ENCODE data around the gene USP9X. TPM values are rescaled to one million over a fixed set of nuclear protein-coding genes. Genes with fewer than 3 reads are reported as not detected.

The USP9X gene
- total and polyA plus RNA-seq, 9 of the 15 experiments (the other 6 are each of a cell fraction or from before 2014, with no cell fraction given): 10.9 to 47.8 (median 29.5) TPM

- no peak for TF ChIP-seq ZNF740 (CRISPR knock-in tag; IDR thresholded peaks at IDR 0.05)
- no peak for TF ChIP-seq ZNF740 (tag; IDR thresholded peaks at IDR 0.05)
- 0 out of 2 replicates have a peak, but pooled peaks have one; percentile 17 for TF ChIP-seq ZNF512 (tag; IDR thresholded peaks at IDR 0.05)
- TF ChIP-seq ESRRA (IDR thresholded peaks at IDR 0.05; ENCODE audit: borderline replicate concordance, low read depth): no peak
- TF ChIP-seq BRD9 (IDR thresholded peaks at IDR 0.05; ENCODE audit: low read depth, partially characterized antibody): no peak
- TF ChIP-seq HOMEZ (CRISPR knock-in tag; IDR thresholded peaks at IDR 0.05): no peak
- TF ChIP-seq BHLHE40 (IDR thresholded peaks at IDR 0.05; ENCODE audit: low read length): no peak
- TF ChIP-seq CBFA2T3 (IDR thresholded peaks at IDR 0.05): no peak
- TF ChIP-seq HMG20A (CRISPR knock-in tag; conservative IDR thresholded peaks at IDR 0.05): no peak
- TF ChIP-seq VEZF1 (CRISPR knock-in tag; IDR thresholded peaks at IDR 0.05): peak; percentile 12; the same call in 1 of the 2 replicates
- TF ChIP-seq HES1 (IDR thresholded peaks at IDR 0.05; ENCODE audit: low read depth): no peak
- TF ChIP-seq ZKSCAN3 (CRISPR knock-in tag; IDR thresholded peaks at IDR 0.05): no peak
- TF ChIP-seq RB1 (IDR thresholded peaks at IDR 0.05; ENCODE audit: low read depth): 0 out of 2 replicates have a peak, but pooled peaks have one; percentile 19
- no peak for TF ChIP-seq NONO (IDR thresholded peaks at IDR 0.05; ENCODE audit: low read depth in 2 of 2, low read length in 1 of 2)
- no peak for TF ChIP-seq IFI16 (CRISPR knock-in tag; IDR thresholded peaks at IDR 0.05)
- TF ChIP-seq ZC3H11A (IDR thresholded peaks at IDR 0.05; ENCODE audit: low read depth, low read length): no peak
- no peak for TF ChIP-seq ZBTB12 (CRISPR knock-in tag; IDR thresholded peaks at IDR 0.05)
- no peak for TF ChIP-seq ID3 (CRISPR knock-in tag; IDR thresholded peaks at IDR 0.05)
- TF ChIP-seq ID3 (tag; IDR thresholded peaks at IDR 0.05): no peak
These were observed 190.7 kb downstream of the USP9X start (continued) for GRCh38 chrX:41275661-41276609.
